HG02870 (cell line): ENCODE data around the gene C19orf44.
A peak's percentile ranks its signal among the peaks of the same experiment; 100 is the strongest.
"Not testable (repeated sequence)": the region's sequence is repeated elsewhere in the genome, so short reads cannot be mapped to it uniquely, and the experiment has no call there.

Experiments used
- ATAC-seq: cut with Tn5 transposase; IDR thresholded peaks from one replicate; pipeline ENCODE4 v1.9.1; 2021; ENCODE audit warnings: mild to moderate bottlenecking, moderate library complexity; ENCODE audit not compliant: unreplicated experiment

C19orf44 gene

GRCh38 chr19:16532440-16533234 is 36.4 kb downstream of the C19orf44 start:
- ATAC-seq: no peak

- no peak for ATAC-seq
These were observed 39.2 kb downstream of the C19orf44 start for GRCh38 chr19:16535381-16535780.

GRCh38 chr19:16536130-16536529 is 39.9 kb downstream of the C19orf44 start:
- no peak for ATAC-seq

- ATAC-seq: no peak
These were observed 40.9 kb downstream of the C19orf44 start for GRCh38 chr19:16537111-16537510.

GRCh38 chr19:16540948-16541347 is 44.8 kb downstream of the C19orf44 start:
- no peak for ATAC-seq

- no peak for ATAC-seq
These were observed 45.4 kb downstream of the C19orf44 start for GRCh38 chr19:16541526-16542044.

- peak; percentile 75 for ATAC-seq
These were observed 46.1 kb downstream of the C19orf44 start, which contains the start of gene CHERP for GRCh38 chr19:16542045-16542909. Gene CHERP (minus strand): TSS chr19:16542437. CDS start chr19:16542378, 59 bp downstream.

GRCh38 chr19:16542910-16543472 is 46.8 kb downstream of the C19orf44 start:
- ATAC-seq: no peak

GRCh38 chr19:16543734-16544133 is 47.5 kb downstream of the C19orf44 start:
- ATAC-seq: not testable (repeated sequence)

- ATAC-seq: no peak
These were observed 48.5 kb downstream of the C19orf44 start for GRCh38 chr19:16544473-16545231.

- no peak for ATAC-seq
These were observed 52.8 kb downstream of the C19orf44 start for GRCh38 chr19:16548956-16549355.

GRCh38 chr19:16551902-16552301 is 55.7 kb downstream of the C19orf44 start:
- not testable (repeated sequence) for ATAC-seq

GRCh38 chr19:16554776-16555175 is 58.6 kb downstream of the C19orf44 start:
- no peak for ATAC-seq

GRCh38 chr19:16559780-16560276 is 63.6 kb downstream of the C19orf44 start:
- no peak for ATAC-seq

- no peak for ATAC-seq
These were observed 65.2 kb downstream of the C19orf44 start for GRCh38 chr19:16561382-16561781.

GRCh38 chr19:16562608-16563025 is 66.4 kb downstream of the C19orf44 start:
- no peak for ATAC-seq

- ATAC-seq: no peak
These were observed 68.6 kb downstream of the C19orf44 start for GRCh38 chr19:16564842-16565241.

GRCh38 chr19:16566161-16566560 is 70.0 kb downstream of the C19orf44 start:
- ATAC-seq: no peak

- ATAC-seq: no peak
These were observed 70.5 kb downstream of the C19orf44 start for GRCh38 chr19:16566702-16567101.

GRCh38 chr19:16569609-16570320 is 73.6 kb downstream of the C19orf44 start:
- no peak for ATAC-seq
